Activated T-cell treated with anti-CD3 and anti-CD28 coated beads for 48 hours (primary cell): Measurements from ENCODE around the gene THBS2.
"Not testable (repeated sequence)": the region's sequence is repeated elsewhere in the genome, so short reads cannot be mapped to it uniquely, and the experiment has no call there.

Experiments
- DNase-seq: peaks from one replicate; pipeline ENCODE4 v3.0.0-alpha.2; 2020; ENCODE audit warnings: low read depth

The THBS2 gene

GRCh38 chr6:169210611-169211010 lies 43.0 kb downstream of the THBS2 start:
- no peak for DNase-seq

- no peak for DNase-seq
Observed at GRCh38 chr6:169208011-169208410, 45.6 kb downstream of the THBS2 start.

- no peak for DNase-seq
Observed at GRCh38 chr6:169207482-169207881, 46.2 kb downstream of the THBS2 start.

- DNase-seq: no peak
Observed at GRCh38 chr6:169205176-169206160, 48.2 kb downstream of the THBS2 start.

- no peak for DNase-seq
Observed at GRCh38 chr6:169204167-169204566, 49.5 kb downstream of the THBS2 start.

- no peak for DNase-seq
Observed at GRCh38 chr6:169201985-169202384, 51.7 kb downstream of the THBS2 start.

GRCh38 chr6:169200893-169201514 lies 52.6 kb downstream of the THBS2 start:
- no peak for DNase-seq

- no peak for DNase-seq
Observed at GRCh38 chr6:169199625-169200335, 53.9 kb downstream of the THBS2 start.

GRCh38 chr6:169198885-169199284 lies 54.8 kb downstream of the THBS2 start:
- no peak for DNase-seq

- DNase-seq: not testable (repeated sequence)
Observed at GRCh38 chr6:169197929-169198328, 55.7 kb downstream of the THBS2 start.

- DNase-seq: not testable (repeated sequence)
Observed at GRCh38 chr6:169196279-169196678, 57.4 kb downstream of the THBS2 start.

- no peak for DNase-seq
Observed at GRCh38 chr6:169194737-169195136, 58.9 kb downstream of the THBS2 start.

GRCh38 chr6:169190970-169191369 lies 62.7 kb downstream of the THBS2 start:
- no peak for DNase-seq

- DNase-seq: no peak
Observed at GRCh38 chr6:169190144-169190584, 63.5 kb downstream of the THBS2 start.

GRCh38 chr6:169189686-169190085 lies 64.0 kb downstream of the THBS2 start:
- no peak for DNase-seq

GRCh38 chr6:169189182-169189581 lies 64.5 kb downstream of the THBS2 start:
- no peak for DNase-seq

- no peak for DNase-seq
Observed at GRCh38 chr6:169188475-169188874, 65.2 kb downstream of the THBS2 start.

GRCh38 chr6:169188051-169188470 lies 65.6 kb downstream of the THBS2 start:
- DNase-seq: no peak

- DNase-seq: no peak
Observed at GRCh38 chr6:169186496-169187169, 67.0 kb downstream of the THBS2 start.

GRCh38 chr6:169185692-169186485 lies 67.8 kb downstream of the THBS2 start:
- DNase-seq: no peak

GRCh38 chr6:169185011-169185521 lies 68.6 kb downstream of the THBS2 start:
- no peak for DNase-seq
